AG09309 (cell line): ENCODE measurements around the gene TMEM270.

Source experiments
- DNase-seq: peaks from one replicate; pipeline ENCODE4 v3.0.0-alpha.2; 2010; ENCODE audit warnings: low read depth
- H3K4me3 ChIP-seq: 2 replicates; pipeline ENCODE4 v1.5.1; 2011; ENCODE audit warnings: mild to moderate bottlenecking, low read depth, low read length, moderate library complexity; ENCODE audit not compliant: control insufficient read depth
- TF ChIP-seq, protein P1 (sequence below): IDR thresholded peaks from 2 replicates; pipeline ENCODE4 v1.5.1; 2011; ENCODE audit warnings: mild to moderate bottlenecking, low read depth, low read length, inconsistent platforms; ENCODE audit not compliant: insufficient read depth, control insufficient read depth; ENCODE audit errors: missing control alignments

The TMEM270 gene

DNA sequence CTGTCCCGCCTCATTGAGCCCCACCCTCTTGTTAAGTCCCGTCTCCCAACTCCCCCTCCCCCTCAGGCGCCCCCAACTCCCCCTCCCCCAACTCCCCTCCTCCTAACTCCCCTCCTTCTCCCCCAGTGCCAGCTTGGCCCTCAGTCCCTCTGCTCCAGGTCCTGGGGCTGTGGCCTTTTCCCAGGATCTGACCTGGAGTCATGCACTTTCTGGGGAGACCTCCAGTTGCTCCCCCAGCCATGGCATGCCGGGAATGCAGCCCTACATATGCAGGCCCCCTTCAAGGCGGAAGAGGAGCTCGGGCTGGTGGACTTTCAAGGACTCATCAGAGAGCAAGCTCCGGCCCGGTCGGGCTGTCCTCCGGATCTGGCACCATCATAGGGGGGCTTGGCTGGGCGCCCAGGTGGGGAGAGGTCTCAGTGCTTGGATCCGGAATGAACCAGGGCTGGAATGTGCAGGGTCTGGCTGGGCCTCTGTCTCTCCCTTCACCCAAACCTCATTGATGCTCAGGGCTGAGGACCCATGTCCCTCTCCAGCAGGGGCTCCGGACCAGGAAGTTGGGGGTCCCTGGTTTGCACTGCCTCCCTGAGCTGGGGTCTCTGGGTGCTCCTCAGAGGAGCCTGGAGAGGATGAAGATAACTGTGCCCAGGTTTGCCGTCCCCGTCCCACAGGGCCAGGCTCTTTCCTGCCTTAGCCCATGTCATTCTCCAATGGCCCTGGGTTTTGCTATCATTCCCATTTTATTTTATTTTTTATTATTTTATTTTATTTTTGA, 41.1 kb downstream of the TMEM270 start:
- TF ChIP-seq, protein P1, sequence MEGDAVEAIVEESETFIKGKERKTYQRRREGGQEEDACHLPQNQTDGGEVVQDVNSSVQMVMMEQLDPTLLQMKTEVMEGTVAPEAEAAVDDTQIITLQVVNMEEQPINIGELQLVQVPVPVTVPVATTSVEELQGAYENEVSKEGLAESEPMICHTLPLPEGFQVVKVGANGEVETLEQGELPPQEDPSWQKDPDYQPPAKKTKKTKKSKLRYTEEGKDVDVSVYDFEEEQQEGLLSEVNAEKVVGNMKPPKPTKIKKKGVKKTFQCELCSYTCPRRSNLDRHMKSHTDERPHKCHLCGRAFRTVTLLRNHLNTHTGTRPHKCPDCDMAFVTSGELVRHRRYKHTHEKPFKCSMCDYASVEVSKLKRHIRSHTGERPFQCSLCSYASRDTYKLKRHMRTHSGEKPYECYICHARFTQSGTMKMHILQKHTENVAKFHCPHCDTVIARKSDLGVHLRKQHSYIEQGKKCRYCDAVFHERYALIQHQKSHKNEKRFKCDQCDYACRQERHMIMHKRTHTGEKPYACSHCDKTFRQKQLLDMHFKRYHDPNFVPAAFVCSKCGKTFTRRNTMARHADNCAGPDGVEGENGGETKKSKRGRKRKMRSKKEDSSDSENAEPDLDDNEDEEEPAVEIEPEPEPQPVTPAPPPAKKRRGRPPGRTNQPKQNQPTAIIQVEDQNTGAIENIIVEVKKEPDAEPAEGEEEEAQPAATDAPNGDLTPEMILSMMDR, result no peak
- DNase-seq, result no peak
- H3K4me3 ChIP-seq, result no peak overlapping the region

DNA sequence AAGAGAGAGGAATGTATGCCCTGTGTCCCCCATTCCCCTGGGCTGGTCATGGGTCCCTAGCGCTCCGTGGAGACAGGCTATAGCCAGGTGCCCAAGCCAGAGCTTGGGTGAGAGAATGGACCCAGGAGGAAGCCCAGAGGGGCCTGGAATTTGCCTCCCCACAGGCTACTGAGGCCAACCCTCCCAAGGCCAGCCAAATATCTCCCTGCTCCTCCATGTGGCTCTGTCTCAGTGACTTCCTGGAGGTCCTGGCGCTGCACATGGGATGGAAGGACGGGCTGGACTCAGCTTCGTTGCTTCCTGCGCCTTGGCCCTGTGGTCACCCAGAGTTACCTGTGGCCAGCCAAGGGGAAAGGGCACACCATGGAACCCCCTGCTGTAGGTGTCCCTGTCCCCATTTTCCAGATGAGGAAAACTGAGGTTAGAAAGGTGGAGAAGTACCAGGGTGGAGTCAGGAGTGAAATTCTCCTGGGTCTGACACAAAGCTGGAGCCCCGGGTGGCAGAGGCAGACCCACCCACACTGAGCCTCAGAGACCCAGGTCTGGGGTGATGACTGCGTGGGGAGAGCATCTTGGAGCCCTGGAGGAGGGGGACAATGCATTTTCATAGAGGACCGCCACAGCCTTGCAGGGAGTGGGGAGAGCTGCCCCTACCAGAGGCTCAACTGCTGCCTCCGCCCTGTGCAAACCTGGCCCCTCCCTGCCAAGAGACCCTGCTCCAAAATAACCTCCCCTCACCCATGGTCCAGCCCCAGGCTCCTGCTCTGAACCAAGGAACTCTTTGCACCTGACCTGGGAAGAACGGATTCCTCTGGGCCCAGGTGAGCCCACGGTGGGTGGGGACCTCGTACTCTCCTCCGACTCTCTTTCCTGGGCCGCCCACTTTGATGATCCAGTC, 42.6 kb downstream of the TMEM270 start:
- no peak for DNase-seq
- TF ChIP-seq, protein P1, result no peak
- no peak overlapping the region for H3K4me3 ChIP-seq

DNA sequence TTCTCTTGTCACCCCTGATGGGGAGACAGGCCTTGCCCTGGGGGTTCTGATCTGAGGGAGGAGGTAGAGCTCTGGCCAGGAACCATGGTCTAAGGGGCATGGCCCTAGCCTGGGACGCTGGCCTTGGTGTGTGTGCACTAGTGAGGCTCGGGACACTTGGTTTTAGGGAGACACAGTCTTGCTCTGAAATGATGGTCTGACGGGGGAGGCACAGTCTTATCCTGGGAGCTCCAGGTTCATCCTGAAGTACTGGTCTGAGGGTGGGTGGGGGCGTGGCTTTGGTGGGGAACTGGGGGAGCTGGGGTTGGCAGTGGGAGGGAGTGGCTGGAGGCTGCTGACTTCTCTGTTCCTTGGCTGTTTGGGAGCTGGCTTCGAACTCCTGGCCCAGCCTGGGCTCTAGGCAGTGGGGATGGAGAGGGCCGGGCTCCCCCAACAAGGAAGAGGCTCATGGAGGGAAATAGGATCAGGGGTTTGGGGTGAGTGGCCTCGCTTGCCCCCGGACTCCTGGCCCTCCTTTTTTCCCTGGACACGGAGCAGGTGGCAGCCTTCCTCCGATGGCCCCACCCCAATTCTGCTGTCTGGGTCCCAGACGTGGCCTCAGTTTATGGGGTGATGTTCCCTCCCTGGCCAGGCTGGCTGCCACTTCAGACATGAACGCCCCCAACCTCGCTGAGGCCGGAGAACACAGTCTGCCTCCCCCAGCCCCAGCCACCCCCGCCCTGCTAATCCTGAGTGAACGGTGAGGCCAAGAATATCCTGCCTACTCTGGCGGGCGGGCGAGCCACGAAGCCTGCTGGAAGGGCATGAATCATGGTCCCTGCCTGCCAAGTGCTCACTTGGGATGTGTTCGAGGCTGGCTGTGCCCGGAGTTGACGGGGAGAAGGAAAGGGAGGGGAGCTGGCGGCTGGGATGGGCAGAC, 43.5 kb downstream of the TMEM270 start:
- H3K4me3 ChIP-seq, result no peak overlapping the region
- no peak for DNase-seq
- TF ChIP-seq, protein P1, result no peak

DNA sequence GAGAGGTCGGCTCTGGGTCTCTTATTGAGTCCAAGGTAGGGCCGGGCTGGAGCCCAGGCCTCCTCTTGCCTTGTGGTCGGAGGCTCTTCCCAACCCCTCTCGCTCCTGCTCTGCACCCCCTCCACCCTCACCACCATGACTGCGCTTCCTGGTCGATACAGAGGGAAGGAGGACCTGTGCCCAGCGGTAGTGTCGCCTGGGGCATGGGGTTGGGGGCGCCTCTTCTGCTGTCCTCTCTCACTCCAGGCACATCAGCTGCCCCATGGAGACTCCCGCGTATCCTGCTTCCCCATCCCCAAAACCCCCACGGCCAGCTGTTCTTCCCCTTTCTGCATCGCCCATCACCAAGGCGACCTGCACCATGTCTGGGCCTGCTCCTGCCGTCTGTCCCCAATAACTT, 44.4 kb downstream of the TMEM270 start:
- no peak for DNase-seq
- TF ChIP-seq, protein P1, result no peak
- no peak overlapping the region for H3K4me3 ChIP-seq

DNA sequence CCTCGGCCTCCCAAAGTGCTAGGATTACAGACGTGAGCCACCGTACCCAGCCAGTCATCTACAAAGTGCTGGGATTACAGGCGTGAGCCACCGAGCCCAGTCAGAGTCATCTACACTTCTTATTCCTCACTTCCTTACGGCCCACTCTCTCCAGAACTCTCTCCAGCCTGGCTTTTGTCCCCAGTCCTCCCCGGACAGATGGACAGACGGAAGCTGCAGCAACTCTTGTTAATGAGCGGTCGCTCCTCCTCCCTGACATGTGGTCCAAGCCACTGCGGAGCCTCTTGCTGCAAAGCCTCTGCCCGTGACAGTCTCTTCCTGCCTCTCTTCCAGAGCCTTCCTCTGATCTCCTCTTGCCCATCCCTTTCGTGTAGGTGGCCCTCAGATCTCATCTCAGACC, 45.9 kb downstream of the TMEM270 start:
- H3K4me3 ChIP-seq, result no peak overlapping the region
- no peak for DNase-seq
- TF ChIP-seq, protein P1, result no peak

DNA sequence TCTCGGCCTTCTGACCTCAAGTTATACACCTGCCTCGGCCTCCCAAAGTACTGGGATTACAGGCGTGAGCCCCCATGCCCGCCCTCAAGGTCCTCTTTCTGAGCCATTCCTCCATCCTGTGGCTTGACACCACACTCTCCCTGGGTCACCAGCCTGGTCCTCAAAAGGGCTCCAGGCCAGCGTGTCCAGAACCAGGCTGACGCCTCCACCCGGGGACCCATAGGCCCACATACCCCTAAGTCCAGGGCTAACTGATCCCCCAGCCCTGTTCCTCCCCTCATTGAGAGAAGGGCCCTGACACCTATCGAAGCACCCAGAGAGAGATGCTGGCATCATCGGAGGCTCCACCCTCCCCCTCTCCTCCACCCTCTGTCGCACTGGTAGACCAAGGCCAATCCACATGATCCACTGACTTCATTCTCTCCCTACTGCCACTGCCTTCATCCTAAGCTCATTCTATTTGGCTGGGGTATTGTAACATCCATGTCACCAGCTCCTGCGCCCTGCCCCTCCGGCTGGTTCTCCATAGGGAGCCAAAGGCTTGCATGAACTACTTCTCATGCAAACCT, 46.7 kb downstream of the TMEM270 start:
- H3K4me3 ChIP-seq, result no peak overlapping the region
- no peak for DNase-seq
- TF ChIP-seq, protein P1, result no peak
